Measurements from ENCODE around the gene RFX4.

DNA sequence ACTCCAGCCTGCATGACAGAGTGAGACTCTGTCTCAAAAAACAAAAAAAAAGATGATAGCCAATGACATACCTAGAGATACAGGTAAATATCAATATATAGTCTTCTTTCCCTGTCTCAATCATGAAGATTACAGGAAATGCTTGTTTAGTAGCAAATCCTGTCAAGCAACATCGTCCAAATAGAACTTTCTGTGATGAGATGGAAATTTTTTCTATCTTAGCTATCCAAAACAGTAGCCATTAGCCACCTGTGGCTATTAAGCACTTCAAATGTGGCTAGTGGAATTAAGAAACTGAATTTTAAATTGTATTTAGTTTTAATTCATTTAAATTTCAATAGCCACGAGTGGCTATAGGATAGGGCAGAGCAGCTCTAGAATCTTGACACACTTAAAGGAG, 158.4 kb downstream of the RFX4 start:
- TF ChIP-seq, protein P1, sequence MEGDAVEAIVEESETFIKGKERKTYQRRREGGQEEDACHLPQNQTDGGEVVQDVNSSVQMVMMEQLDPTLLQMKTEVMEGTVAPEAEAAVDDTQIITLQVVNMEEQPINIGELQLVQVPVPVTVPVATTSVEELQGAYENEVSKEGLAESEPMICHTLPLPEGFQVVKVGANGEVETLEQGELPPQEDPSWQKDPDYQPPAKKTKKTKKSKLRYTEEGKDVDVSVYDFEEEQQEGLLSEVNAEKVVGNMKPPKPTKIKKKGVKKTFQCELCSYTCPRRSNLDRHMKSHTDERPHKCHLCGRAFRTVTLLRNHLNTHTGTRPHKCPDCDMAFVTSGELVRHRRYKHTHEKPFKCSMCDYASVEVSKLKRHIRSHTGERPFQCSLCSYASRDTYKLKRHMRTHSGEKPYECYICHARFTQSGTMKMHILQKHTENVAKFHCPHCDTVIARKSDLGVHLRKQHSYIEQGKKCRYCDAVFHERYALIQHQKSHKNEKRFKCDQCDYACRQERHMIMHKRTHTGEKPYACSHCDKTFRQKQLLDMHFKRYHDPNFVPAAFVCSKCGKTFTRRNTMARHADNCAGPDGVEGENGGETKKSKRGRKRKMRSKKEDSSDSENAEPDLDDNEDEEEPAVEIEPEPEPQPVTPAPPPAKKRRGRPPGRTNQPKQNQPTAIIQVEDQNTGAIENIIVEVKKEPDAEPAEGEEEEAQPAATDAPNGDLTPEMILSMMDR (IDR thresholded peaks at IDR 0.05; ENCODE audit: borderline replicate concordance, extremely low read depth, low read length, poor library complexity, severe bottlenecking): no peak
- TF ChIP-seq EZH2 (IDR thresholded peaks at IDR 0.05; ENCODE audit: borderline replicate concordance, low read depth, low read length, severe bottlenecking): no peak
